Measurements from ENCODE around the gene KCNN4.
"Not testable (repeated sequence)": the region's sequence is repeated elsewhere in the genome, so short reads cannot be mapped to it uniquely, and the experiment has no call there.

KCNN4 gene

DNA sequence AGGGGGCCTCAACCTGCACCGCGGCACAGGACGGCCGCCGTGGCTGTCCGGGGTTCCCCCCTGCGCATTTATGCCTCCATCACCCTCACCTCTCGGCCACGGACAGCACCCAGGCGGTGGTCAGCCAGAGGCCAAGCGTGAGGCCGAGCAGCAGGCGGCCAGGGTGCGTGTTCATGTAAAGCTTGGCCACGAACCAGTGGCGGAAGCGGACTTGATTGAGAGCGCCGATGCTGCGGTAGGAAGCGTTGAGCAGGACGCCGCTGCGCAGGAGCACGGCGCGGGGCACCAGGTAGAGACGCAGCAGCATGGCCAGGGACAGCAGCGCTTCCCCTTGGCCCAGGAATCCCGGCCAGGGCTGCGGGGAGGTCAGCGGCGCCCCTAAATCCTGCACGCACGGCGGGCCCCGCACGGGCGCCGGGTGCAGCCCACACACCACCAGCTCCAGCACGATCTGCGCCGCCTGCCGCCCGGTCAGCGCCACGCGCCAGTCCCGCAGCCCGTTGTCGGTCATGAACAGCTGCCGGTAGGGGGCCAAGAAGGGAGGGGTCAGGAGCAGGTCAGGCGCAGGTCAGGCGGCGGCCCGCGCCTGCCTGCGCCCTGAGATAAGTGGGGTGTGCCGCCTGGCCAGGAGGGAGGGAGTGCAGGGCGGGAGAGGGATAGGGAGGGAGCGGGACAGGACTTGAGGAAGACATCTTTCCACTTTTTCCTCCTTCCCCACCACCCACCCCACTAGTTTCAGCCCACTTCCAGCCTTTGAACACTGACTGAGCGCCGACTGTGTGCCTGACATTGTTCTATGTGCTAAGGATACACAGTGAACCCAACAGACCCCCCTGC is 6.5 kb downstream of the KCNN4 start:
- no peak for DNase-seq (ENCODE audit: low read depth in 2 of 2)

DNA sequence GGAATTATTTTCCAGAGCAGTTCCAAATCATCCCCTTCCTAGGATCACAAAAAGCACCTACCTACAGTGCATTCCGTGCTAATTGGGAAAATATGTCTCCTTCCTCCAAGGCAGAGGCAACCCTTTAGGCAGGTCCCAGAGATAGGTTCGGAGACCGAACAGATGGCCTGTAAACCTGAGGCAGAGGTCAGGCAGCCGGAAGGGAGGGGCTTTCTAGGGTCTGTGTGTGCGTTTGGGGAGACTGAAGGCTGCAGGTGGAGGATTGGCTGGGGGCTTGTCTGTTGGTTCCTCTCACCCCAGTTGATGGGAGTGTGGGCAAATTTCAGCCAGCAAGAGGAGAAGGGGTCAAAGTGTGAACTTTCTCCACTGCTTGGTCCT is 7.1 kb downstream of the KCNN4 start:
- no peak for DNase-seq (ENCODE audit: low read depth in 2 of 2)

DNA sequence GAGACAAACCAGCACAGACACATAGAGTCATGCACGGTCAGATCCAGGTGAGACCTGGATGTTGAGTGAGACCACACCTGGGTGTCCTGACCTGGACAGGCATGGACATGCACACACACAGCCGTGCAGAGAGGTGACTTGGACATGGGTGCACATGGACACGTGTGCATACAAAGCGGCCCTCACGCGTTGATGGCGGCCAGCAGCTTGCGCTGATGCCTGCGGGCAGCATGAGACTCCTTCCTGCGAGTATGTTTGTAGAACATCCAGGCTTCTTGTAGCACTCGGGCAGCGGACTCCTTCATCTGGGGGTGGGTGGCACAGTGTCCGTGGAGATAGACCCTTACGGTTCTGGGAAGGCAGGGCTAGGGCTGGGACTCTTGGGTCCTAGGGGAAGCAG is 11.5 kb downstream of the KCNN4 start:
- DNase-seq (ENCODE audit: low read depth in 2 of 2) = no peak

DNA sequence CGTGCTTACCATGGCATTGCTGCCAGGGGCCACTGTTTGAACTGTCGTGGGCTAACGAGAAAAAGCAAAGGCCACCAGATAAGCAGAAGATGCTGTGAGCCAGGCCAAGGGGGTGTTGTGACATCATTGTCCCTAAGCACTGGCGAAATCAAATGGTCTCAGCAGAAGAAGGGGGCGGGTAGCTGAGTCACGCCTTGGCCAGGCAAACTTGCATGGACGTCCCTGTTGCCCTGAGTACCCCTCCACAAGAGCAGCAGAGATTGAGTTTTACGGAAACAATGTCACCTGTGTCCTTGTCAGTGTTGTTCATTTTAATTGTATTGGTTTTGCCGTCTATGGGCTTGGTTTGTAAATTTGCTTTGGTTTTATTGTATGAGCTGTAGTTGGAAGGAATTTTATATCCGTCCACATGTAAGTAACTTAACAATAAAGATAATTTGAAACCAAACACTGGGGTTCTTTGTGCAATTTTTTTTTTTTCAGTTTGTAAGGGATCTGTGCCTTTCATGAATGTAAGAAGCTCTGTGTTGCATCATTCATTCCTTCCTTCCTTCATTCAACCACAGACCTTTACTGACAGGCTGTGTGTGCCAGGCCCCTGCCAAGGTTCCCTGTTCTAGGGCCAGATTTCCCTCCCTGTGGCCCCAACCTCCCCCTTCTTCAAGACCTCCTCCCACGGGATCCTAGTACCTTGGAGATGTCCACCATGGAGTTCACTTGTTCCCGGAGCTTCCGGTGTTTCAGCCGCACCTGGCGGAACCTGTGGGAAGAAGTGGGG is 12.3 kb downstream of the KCNN4 start:
- no peak for DNase-seq (ENCODE audit: low read depth in 2 of 2)

DNA sequence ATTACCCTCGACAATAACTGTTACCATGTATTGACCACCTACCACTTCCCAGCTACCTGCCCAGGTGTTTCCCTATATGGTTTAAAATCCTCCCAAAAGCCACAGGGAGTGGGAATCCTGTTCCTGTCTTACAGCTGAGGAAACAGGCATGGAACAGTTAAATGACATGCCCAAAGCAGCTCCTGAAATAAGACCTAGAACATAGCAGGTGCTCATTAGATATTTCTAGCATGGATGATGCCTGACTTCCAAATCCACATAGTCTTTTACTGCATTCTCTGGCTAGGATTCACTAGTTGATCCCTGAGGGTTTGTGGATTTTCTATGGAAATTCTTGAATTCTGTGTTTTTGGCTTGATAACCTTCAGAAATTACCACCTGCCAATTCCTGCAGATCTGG is 13.0 kb downstream of the KCNN4 start:
- no peak for DNase-seq (ENCODE audit: low read depth in 2 of 2)

DNA sequence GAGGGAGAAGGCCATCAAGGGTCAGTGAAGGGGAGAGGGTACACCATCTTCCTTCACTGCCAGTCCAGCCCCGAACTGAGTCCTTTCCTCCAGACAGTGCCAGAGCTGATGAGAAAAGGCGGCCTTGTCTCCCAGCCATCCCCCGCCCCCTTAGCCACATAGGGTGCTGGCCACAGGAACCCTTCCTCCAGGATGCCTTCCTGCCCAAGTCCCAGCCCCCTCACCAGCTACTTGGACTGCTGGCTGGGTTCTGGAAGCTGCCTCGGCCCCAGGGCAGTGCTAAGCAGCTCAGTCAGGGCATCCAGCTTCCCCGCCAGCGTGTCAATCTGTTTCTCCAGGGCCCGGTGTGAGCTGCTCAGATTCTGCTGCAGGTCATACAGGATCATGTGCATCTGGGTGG is 13.5 kb downstream of the KCNN4 start:
- no peak for DNase-seq (ENCODE audit: low read depth in 2 of 2)

DNA sequence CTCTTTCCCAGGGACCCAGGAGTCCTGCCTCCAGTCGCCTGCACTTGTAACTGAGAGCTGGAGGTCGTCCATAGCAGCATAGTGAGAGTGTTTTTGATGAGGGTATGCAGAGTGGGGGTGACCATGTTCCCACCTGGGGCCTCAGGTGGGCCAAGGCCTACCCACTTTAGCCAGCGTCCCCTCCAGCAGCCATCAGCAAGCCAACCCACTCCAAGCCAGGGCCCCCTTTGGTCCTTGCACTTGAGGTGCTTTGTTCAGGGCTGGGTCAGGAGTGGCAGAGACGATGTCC is 14.1 kb downstream of the KCNN4 start:
- DNase-seq (ENCODE audit: low read depth in 2 of 2) = no peak

DNA sequence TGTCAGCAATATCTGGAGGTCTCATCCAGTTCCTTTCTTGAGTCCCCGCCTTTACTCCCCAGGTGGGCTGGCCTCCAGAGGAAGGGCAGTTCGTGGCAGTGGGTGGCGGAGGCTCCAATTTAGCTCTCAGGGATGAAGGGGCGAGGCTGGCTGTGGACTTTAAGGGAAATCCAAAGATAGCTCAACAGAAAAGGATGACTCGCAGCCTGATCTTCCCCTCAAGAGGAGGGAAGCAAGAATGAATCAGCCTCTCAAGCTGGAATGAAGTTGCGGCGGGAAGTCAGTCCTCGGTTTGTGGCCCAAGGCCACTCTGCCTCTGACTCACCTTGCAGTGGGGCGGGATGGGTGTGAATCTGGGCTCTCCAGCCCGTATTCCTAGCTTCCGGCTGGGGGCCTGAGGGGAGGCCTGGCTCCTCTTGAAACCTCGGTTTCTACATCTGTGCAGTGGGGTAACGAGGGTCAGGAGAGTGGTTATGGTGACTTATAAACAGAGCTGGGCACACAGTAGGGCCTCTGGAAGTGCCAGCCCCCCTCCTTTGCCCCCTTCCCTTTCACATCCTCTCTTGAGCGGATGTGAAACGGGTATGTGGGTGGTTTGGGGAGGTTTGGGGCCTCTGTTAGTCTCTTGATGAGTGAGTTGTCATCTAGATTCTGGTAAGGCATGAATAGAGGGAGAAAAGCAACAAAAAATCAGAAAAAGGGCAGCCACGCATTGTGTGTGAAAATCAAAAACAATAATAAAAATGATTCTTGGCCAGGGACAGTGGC is 15.5 kb downstream of the KCNN4 start:
- peak; percentile 67 to 86 for DNase-seq (ENCODE audit: low read depth in 2 of 2)

DNA sequence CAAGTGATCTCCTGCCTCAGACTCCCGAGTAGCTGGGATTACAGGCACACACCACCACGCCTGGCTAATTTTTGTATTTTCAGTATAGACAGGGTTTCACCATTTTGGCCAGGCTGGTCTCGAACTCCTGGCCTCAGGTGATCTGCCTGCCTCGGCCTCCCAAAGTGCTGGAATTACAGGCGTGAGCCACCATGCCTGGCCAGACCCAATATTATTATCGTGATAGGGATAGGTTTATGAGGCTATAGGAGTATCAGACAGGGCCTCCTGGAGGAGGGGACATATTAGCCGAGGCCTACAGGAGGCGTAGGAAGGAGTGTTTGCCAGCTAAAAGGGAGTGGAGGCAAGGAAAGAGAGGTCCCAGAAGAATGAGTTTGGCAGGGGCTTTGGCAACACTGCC is 16.1 kb downstream of the KCNN4 start:
- not testable (repeated sequence) for DNase-seq (ENCODE audit: low read depth in 2 of 2)

DNA sequence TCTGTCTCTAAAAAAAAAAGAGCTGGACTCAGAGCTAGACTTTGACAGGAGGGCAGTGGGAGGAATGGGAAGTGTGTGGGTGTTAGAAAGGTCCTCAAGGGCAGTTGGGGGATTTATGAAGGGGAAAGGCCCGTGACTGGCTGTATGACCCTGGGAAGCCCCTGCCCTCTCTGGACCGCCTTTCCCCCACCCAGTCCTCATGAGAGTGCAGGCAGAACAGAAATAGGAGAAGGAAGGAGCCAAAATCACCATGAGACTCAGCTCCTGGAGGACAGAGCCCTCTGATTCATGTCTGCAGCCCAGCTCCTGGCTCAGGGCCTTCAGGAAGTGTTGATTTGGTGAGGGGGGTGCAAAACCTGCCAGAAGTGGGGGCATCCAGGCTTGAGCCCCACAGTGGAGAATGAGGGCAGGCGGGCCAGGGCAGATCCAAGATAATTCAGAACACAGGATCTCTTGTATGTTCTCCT is 17.3 kb downstream of the KCNN4 start:
- no peak for DNase-seq (ENCODE audit: low read depth in 2 of 2)

DNA sequence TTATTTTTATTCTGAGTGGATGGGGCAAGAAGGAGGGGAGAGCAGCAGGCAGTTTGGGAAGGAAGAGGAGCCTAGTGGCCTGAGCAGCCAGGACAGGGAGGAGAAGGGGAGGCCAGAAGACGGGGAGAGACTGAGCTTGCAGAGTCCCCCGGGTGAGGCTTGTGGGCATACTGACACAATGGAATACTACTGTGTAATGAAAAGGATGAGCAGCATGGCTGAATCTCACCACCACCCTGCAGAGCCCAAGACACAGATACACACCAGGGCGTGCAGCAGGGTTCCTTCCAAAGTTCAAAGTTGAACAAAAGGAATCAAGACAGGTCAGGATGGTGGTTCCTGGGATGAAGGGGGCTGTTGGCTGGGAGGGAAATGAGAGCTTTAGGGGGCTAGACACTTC is 18.0 kb downstream of the KCNN4 start:
- DNase-seq (ENCODE audit: low read depth in 2 of 2) = no peak

DNA sequence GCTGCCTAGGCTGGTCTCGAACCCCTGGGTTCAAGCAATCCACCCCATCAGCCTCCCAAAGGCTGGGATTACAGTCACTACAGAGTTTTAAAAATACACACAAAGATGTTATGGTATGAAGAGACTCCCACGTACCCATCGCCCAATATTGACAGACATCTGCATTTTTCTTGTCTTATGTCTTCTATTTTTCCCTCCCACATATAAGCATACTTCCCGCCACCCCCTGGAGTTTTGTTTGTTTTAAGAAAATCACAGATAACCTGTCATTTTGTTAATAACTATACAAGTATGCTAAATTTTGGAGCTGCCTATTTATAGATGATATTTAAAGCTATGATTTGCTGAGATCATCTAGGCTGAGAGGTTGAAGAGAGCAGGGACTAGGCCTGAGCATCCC is 19.8 kb downstream of the KCNN4 start:
- no peak for DNase-seq (ENCODE audit: low read depth in 2 of 2)

DNA sequence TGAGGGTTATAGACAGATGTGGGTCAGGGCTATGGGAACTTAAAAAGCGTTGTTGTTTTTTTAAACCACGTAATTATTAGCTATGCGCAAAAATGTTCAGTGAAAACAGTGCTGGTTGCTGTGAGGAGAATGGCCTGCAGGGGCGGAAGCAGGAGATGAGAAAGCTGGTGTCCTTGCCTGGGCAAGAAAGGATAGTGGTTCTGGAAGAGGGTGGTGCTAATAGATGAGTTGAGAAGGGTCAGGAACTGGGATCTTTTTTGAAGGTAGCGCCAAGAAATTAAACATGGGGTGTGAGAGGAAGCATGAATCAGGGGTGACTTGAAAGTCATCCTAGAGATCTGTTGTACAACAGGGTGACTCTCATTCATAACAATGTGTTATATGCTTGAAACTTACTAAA is 21.3 kb downstream of the KCNN4 start:
- no peak for DNase-seq (ENCODE audit: low read depth in 2 of 2)

DNA sequence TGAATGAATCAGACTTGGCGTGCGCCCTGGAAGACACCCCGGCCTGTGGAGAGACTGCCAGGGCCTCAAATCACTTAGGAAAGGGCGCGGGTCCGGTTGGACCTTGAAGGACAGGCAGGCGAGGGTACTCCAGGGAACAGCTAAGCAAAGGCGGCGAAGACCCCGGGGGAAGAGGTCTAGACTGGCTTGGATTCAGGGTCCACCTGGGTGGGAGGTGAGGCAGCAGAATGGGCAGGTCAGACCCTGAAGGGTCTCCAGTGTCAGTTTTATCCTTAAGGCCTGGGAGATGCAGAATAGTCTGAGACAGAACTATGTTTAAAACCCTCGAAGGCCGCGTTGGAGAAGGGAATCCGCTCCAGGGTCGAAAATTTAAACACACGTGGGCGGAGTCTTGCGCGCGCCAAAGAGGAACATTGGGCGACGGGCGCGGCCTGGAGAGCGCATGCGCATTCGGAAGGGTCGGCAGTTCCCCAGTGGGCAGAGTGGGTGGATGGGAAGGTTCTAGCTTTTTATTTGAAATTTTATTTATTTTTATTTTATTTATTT is 25.4 kb downstream of the KCNN4 start:
- peak; percentile 54 to 82 for DNase-seq (ENCODE audit: low read depth in 2 of 2)

DNA sequence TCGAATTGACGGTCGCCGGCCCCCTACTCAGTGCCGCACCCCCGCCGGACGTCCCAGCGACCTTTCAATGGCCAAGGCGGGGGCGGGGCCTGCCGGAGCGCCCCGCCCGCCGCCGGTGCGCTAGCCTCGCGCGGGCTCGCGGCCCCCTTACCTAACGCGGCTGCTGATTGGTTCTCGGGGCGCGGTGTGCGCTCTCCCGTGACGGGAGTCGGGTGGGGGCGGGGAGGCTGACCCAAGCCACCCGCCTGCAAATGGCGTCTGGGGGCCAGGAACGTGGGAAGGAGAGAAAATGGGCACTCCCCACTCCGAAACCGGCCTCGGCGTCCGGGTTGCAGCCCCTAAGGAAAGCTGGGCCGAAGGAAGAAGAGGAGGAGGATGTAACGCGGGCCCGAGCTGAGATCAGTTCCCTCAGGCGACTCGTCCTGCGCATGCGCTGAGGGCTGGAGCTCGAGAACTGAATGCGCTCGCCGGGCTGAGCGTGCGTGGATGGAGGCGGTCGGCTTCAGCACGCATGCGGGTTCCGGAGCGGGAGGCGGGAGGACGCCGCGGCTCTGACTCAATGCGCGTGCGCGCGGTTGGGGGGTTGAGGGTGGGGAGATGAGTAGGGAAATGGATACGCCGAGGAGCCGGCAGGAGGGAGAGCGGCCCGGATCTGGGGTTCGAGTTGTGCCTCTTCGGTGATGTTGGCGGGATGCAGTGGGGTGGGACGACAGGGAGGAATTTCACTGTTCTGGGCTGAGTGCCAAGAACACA is 26.1 kb downstream of the KCNN4 start, which contains the start of gene SMG9:
SMG9 (minus strand) TSS at position 460 of the 753 bp plus-strand sequence. CDS start 4,221 bp downstream, outside the sequence.
- peak; percentile 95 to 96 for DNase-seq (ENCODE audit: low read depth in 2 of 2)

DNA sequence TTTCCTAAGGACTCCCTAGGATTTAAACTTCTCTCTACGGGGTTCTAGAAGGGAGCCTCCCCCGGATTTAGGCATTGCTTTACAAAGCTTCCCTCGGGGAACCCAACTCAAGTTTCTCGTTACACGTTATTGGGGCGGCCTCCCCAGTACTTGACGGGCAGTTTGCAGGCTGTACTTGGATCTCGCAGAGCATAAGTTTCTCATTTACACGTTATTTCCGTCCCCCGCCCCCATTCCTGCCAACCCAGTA is 26.6 kb downstream of the KCNN4 start:
- no peak for DNase-seq (ENCODE audit: low read depth in 2 of 2)

DNA sequence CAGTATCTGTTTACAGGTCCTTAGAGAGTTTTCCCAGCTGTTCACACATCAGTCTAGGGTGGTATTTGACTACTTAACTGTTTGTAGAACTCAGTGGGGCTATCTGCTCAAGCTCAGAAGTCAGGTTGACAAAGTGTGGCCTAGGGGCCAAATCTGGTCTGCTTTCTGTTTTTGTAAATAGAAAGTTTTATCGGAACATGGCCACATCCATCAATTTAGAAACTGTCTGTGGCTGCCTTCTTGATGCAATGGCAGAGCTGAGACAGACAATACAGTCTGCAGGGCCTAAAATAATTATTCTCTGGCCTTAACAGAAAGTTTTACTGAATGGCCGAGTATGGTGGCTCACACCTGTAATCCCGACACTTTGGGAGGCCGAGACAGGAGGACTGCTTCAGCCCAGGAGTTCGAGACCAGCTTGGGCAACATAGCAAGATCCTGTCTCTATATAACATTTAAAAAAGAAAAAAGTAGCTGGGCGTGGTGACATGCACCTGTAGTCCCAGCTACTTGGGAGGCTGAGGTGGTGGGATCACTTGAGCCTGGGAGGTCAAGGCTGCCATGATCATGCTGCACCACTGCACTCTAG is 28.4 kb downstream of the KCNN4 start:
- no peak for DNase-seq (ENCODE audit: low read depth in 2 of 2)

DNA sequence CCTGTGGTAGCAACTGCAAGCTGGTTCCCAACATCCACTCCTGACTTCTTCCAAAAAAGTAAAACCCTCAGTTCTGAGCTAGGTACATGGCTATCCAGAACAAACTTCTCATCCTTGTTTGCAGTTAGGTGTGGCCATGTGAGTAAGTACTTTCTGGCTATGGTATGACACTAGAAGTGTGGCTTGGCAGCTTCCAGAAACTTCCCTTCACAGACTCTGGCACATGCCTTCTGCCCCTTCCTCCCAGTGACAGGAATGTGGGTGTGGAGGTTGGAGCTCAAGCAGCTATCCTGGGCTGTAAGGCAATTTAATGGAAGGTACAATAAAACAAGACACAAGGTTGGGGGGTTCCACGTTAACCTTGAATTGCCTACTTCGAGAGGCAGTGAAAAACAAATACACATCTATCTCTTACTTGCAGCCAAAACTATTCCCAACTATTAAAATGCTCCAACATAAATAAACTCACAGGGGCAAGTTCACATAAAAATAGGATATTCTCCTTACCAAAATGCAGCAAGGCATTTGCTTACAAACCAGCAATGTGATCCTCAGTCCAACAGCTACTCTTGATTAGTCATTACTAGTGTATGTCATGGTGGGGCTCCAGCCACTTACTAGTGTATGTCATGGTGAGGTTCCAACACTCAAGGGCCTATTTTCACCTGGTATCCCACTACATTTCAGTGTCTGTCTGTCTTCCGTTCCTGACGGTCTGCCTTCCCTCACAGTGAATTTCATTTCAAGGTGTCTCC is 29.1 kb downstream of the KCNN4 start:
- DNase-seq (ENCODE audit: low read depth in 2 of 2) = no peak

DNA sequence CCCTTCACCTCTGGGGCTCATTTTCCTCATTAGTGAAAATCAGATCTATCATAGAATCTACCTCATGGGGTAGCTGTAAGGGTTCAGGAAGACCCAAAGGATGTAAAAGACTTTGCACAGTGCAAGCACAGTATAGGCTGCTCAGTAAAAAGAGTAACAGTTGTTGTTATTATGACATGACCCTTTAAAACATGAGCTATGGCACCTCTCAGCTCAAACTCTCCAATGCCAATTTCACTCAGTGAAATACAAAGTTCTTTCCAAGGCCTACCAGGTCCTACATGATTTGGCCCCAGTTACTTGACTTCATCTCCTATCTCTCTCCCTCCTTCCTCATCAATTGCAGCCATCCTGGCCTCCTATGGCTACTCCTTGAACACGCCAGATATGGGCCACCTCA is 30.9 kb downstream of the KCNN4 start:
- no peak for DNase-seq (ENCODE audit: low read depth in 2 of 2)

DNA sequence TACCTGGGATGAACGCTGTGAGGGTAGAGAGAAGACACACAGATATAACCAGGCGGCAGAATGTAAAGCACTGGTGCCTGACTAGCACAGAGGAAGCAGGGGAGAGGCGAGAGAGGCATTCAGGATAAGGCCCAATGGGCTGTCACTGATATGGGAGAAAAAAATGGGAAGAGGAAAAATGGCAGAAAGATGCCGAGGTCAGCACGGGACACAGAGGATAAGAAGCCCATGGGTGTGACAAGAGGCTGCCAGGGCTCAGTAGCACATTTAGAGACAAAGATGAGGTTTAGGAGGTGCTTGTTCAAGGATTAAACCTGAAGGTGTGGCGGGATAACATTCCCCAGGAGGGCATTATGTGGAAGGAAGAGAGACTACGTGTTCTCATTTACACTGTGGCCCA is 31.6 kb downstream of the KCNN4 start:
- no peak for DNase-seq (ENCODE audit: low read depth in 2 of 2)

DNA sequence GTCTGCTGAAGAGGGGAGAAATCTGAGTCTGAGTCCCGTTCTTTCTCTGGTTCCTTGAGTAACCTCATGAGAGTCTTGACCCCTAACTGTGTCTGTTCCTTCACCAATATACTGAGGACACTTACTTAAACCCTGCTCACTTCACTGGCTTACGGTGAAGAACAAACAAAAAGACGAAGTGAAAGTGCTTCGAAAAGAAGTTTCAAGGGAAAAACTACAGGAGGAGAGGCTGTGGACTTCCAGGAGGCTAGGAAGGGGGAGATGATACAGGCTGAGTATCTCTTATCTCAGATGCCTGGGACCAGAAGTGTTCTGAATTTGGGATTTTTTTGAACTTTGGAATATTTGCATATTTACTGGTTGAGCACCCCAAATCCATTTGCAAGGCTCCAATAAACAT is 32.1 kb downstream of the KCNN4 start:
- no peak for DNase-seq (ENCODE audit: low read depth in 2 of 2)
